ENCODE results near the gene TAGLN.
"Not testable (repeated sequence)": the region's sequence is repeated elsewhere in the genome, so short reads cannot be mapped to it uniquely, and the experiment has no call there.

TAGLN gene

GRCh38 chr11:117195761-117196160 lies 3.4 kb upstream of the TAGLN start:
- DNase-seq (ENCODE audit: low read depth), result no peak

DNA sequence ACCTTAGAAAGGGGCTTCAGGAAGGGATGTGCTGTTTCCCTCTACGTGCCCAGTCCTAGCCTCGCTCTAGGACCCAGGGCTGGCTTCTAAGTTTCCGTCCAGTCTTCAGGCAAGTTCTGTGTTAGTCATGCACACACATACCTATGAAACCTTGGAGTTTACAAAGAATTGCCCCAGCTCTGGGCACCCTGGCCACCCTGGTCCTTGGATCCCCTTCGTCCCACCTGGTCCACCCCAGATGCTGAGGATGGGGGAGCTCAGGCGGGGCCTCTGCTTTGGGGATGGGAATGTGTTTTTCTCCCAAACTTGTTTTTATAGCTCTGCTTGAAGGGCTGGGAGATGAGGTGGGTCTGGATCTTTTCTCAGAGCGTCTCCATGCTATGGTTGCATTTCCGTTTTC lies 2.2 kb upstream of the TAGLN start:
- no peak for DNase-seq (ENCODE audit: low read depth)

DNA sequence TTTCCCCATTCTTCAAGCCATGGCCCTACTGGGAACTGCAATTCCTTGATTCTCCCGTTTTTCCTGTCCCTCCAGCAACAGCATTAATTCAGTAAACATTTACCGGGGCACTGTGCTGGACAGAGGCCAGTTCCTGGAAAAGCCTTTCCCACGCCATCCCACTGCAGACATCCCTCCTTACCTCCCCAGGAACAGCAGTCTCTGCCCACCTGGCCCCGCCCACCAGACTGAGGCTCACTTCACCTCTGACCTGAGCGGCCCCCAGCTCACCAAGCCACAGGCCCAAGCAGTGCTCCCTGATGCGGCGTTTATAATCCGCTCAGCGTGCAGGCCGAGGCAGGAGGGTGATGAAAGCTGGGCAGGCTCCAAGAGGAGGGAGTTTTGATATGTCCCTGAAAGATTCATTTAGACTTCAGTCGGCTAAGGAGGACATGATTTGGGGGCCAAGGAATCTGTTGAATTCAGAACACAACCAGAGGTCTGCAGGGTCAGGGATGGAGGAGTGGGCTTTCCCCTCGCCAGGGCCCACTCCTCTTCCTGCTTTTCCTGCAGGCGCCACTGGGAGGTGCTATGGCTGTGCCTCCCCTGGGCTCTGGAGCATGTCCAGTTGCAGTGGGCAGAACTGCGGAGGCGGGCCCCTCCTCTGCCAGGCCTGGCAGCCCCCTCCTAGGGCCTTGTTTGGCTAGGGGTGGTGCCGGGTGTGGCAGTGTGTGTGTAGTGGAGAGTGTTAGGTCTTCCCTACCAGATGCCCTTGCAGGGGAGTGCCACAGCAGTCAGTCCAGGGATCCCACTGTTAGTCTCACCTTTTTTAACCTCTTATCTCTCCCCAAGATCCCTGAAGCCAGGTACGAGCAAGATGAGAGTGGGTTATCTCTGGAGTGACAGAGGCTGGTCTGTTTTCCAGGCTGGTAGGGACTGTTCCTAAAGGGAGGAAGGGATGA lies 1.4 kb upstream of the TAGLN start:
- no peak for DNase-seq (ENCODE audit: low read depth)

DNA sequence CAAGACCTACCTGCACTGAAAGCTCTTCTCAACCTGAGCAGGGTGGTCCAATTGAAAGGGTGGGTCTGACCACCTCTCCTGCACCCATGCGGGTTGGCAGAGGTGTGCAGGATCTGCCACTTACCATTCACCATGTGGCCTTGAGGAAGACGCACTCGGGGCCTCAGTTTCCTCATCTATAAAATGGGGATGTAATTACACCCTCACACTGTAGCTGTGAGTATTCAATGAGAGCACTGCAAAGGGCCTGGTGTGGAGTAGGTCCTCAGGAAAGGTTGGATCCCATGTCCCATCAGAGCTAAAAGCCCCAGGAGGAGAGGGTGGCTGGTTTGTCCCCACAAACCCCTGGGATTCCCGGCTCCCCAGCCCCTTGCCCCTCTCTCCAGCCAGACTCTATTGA lies 557 bp upstream of the TAGLN start:
- no peak for DNase-seq (ENCODE audit: low read depth)

DNA sequence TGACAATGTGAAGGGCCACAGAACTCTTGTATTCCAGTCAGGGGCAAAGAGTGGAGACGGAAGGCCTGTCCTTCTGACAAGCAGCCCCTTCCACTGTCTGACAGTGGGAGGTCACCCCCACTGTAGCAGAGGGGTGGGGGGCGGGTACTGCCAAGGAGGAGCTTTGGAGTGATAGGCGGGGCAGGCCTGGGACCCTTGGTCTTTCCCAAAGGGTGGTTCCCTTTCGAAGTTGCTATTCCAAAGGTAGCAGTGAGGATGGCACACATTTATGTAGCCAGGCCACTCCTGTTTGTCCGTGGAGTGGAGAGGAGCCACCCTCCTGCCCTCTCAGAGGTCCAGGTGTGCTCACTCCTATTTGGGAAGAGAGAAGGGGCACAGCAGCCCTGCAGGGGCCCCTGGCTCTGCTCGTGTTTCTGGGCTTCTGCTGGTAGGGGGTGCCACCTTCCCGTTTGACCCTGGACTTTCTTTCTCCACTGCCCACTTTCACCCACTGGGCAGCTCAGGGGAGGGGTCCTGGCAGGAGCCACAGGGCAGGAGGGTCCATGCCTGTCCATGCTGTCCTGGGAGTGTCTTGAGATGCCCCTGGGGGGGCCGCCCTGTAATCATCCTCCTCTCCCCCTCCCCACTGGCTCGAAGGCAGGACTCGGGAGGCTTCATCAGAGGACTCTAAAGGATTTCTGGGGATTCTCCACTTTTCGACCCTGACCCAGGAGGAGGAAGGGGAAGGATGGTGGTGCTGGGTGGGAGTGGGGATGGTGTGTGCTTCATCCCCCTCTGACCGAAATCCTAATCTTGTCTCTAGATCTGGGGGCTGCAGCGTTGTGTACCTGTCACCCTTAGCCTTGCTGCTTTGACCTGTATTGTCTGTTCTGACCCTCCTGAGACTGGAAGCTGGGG lies 994 bp downstream of the TAGLN start:
- no peak for DNase-seq (ENCODE audit: low read depth)

GRCh38 chr11:117200813-117201657 lies 1.9 kb downstream of the TAGLN start:
- DNase-seq (ENCODE audit: low read depth), result no peak

GRCh38 chr11:117201658-117202305 lies 2.6 kb downstream of the TAGLN start:
- no peak for DNase-seq (ENCODE audit: low read depth)

- DNase-seq (ENCODE audit: low read depth), result no peak
Measured at GRCh38 chr11:117202386-117203068, 3.4 kb downstream of the TAGLN start.

DNA sequence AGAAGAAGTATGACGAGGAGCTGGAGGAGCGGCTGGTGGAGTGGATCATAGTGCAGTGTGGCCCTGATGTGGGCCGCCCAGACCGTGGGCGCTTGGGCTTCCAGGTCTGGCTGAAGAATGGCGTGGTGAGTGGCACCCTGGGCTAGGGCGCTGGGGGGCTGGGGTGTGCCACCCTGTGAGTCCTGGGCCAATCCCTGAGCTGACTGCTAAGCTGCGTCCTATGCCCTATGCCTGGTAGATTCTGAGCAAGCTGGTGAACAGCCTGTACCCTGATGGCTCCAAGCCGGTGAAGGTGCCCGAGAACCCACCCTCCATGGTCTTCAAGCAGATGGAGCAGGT lies 3.9 kb downstream of the TAGLN start:
- no peak for DNase-seq (ENCODE audit: low read depth)

DNA sequence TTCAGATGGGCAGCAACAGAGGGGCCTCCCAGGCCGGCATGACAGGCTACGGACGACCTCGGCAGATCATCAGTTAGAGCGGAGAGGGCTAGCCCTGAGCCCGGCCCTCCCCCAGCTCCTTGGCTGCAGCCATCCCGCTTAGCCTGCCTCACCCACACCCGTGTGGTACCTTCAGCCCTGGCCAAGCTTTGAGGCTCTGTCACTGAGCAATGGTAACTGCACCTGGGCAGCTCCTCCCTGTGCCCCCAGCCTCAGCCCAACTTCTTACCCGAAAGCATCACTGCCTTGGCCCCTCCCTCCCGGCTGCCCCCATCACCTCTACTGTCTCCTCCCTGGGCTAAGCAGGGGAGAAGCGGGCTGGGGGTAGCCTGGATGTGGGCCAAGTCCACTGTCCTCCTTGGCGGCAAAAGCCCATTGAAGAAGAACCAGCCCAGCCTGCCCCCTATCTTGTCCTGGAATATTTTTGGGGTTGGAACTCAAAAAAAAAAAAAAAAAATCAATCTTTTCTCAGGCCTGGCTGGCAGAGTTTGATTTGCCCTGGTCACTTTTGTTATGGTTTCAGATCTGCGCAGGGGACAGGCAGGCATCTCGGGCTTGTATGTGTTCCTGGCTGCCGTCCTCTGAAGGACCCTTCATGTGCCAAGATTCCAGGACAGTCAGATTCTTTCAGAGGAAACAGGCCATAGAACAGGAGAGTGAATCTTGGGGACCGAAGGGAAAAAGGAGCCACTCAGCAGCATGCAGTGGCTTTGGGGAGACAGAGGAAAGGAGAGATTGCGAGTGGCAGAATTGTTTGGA lies 5.3 kb downstream of the TAGLN start:
- no peak for DNase-seq (ENCODE audit: low read depth)

DNA sequence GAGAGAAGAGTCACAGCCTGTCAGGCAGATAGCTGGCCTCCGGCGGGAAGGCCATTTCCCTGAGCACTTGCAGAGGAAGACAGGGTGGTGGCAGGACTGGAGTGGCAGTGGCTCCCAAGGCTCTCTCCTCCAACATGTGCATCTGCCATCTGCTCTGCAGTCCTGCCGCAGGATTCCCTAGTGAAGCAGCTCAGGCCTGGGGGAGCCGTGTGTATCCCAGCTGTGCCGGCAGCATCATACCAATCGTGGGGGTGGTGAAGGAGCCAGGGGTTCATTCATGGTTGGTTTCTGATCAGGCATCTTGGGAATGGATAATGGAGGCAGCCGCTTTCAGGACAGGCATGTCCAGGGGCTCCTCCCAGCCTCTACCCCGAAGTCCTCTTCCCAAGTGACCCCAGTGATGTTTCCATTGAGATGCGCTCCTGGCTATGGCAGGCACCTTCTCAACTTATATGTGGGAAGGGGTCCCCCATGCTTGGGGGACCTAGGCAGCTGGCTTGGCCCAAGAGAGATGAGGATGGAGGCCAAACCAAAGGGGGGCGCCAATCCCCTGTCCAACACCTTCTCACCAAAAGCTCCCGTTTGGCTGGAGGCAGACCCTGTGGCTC lies 6.1 kb downstream of the TAGLN start:
- DNase-seq (ENCODE audit: low read depth), result no peak

GRCh38 chr11:117206111-117206510 lies 6.9 kb downstream of the TAGLN start:
- not testable (repeated sequence) for DNase-seq (ENCODE audit: low read depth)

DNA sequence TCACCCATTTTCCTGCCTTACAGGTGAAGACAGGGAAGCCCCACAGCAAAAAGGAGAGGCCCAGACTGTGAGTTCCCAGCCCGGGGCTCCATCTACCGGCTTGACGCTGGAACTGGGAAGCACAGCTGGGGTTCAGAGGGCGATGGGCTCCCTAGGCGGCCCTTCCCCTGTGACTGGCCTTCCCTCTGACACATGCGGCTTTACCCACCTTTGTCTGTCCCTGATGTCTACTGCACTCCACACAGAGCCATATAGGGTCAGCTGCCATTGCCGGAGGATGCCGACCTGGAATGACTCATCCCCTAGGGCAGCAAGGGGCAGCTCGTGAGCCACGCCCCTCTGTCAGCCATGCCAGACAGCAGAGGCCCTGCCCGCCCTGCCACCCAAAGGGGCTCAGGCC lies 7.7 kb downstream of the TAGLN start:
- not testable (repeated sequence) for DNase-seq (ENCODE audit: low read depth)

- DNase-seq (ENCODE audit: low read depth), result not testable (repeated sequence)
Measured at GRCh38 chr11:117207481-117207880, 8.3 kb downstream of the TAGLN start.

DNA sequence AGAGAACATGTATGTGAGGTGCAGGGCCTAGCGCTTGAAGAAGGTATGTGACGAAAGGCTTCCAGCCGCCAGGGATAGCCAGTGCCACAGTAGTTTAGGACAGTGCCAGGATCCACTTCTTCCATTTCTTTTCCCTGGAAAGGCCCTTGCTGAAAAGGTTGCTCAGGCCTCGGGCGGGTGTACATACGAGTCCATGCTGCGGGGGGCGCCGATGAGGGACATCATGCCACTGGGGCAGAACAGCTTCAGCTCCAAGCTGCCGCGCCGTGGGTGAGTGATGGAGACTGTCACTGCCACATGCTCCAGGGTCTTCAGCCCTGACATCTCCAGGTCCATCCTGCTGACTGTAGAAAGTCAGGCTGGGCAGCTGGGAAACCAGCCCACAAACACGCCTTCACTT lies 9.5 kb downstream of the TAGLN start:
- DNase-seq (ENCODE audit: low read depth), result not testable (repeated sequence)

GRCh38 chr11:117209351-117210125 lies 10.4 kb downstream of the TAGLN start:
- not testable (repeated sequence) for DNase-seq (ENCODE audit: low read depth)

- DNase-seq (ENCODE audit: low read depth), result no peak
Measured at GRCh38 chr11:117210620-117211019, 11.4 kb downstream of the TAGLN start.

GRCh38 chr11:117212697-117213355 lies 13.7 kb downstream of the TAGLN start:
- DNase-seq (ENCODE audit: low read depth), result no peak

All from stromal cell of bone marrow (primary cell).